ENCODE measurements around the gene PCNP.

The PCNP gene

DNA sequence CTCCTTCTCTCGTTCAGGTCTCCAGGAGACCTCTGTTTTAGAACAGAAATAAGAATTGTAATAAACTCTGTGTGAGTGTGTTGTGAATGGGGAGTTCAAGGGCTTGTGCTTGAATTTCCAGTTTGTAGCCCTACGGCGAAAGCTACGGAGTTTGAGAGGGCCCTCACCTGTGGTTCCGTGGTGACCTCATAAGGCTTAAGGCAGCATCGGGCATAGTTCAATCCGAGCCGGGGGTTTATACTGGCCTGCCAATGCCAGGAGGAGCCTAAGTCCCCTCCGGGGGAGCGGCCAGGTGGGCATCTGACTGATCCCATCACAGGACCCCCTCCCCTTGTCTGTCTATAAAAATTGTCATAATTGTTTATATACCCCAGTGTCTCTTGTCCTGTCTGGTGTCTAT, 59.2 kb downstream of the PCNP start:
- no peak for DNase-seq
- TF ChIP-seq GATA1 (IDR thresholded peaks at IDR 0.05; ENCODE audit: low read depth, low read length): no peak
- no peak for TF ChIP-seq POLR2A (IDR thresholded peaks at IDR 0.05; ENCODE audit: low read length)

DNA sequence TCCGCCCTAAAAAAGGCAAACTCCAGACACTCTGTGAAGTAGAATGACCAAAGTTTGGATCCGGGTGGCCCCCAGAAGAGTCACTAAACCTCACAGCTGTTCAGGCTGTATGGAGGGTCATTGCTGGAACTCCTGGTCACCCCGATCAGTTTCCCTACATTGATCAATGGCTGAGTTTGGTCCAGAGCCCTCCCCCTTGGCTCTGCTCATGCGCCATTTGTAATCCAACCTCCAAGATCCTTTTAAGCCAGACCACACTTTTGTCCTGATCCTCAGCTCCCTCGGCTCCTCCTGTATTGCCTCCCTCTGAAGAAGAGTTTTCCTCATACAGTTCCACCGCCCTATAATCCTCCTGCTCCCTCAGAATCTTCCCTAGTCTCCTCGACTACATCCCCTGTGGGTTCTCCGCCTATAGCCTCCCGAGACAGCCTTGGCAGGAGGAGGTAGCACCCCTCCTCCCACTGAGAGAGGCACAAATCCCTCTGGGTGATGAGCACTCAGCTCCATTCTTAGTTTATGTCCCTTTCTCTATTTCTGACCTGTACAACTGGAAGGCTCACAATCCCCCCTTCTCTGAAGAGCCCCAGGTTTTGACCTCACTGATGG, 60.7 kb downstream of the PCNP start:
- TF ChIP-seq POLR2A (IDR thresholded peaks at IDR 0.05; ENCODE audit: low read length): no peak
- TF ChIP-seq GATA1 (IDR thresholded peaks at IDR 0.05; ENCODE audit: low read depth, low read length): no peak

DNA sequence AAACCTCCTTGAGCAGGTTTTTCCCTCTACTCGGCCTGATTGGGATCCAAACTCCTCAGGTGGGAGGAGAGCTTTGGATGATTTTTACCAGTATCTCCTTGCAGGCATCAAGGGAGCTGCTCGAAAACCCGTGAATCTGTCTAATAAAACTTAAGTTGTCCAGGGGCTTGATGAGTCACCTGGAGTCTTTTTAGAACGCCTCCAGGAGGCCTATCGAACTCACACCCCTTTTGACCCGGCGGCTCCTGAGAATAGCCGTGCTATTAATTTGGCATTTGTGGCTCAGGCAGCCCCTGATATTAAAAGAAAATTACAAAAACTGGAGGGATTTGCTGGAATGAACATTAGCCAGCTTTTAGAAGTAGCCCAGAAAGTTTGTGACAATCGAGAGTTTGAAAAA, 61.4 kb downstream of the PCNP start:
- no peak for DNase-seq
- TF ChIP-seq GATA1 (IDR thresholded peaks at IDR 0.05; ENCODE audit: low read depth, low read length): no peak
- TF ChIP-seq POLR2A (IDR thresholded peaks at IDR 0.05; ENCODE audit: low read length): no peak

More for the DNA sequence above, 60.7 kb downstream of the PCNP start:
- no peak for DNase-seq

DNA sequence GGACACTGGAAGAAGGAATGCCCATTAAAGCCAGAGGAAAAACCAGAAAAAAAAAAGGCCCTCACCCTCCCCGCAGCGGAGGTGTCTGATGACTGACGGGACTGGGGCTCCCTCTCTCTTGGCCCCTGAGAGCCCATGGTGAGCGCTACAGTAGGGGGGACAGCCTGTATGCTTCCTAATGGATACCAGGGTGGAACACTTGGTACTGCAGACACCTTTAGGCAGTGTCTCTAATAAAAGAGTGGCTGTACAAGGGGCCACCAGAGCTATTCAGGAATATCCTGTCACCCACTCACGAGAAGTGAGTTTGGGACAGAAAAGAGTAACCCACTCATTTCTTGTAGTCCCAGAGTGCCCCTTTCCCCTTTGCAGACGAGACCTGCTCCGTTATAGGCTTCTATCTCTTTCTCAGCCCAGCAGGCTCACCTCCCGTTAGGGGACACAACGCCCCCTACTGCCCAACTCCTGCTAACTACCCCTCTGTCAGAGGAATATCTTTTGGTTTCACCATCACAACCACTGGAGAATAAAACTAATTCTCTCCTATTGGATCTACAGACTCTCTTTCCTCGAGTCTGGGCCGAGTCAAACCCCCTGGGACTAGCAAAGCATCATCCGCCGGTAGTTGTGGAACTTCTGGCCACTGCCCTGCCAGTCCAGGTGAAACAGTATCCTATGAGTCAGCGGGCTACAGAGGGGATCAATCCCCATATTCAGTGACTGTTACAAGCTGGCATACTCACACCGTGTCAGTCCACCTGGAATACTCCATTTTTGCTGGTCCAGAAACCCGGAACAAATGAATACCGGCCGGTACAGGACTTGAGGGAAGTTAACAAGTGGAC, 62.2 kb downstream of the PCNP start:
- DNase-seq: peak; percentile 72 to 80
- TF ChIP-seq GATA1 (IDR thresholded peaks at IDR 0.05; ENCODE audit: low read depth, low read length) (no peak), POLR2A (IDR thresholded peaks at IDR 0.05; ENCODE audit: low read length) (no peak)

DNA sequence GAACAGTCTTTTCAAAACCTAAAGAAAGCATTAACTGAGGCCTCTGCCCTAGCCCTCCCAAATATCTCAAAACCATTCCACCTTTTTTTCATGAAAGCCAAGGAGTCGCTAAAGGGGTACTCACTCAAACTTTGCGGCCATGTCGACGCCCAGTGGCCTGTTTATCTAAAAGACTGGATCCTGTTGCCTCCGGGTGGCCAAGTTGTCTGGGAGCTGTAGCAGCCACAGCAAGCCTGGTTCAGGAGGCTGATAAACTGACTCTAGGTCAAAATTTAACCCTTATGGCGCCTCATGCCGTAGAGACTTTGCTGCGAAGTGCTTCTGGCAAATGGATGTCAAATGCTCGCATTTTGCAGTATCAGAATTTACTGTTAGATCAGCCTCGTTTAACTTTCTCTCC, 63.5 kb downstream of the PCNP start:
- DNase-seq: peak in 1 of 2 experiments; percentile 37
- TF ChIP-seq POLR2A (IDR thresholded peaks at IDR 0.05; ENCODE audit: low read length): no peak
- no peak for TF ChIP-seq GATA1 (IDR thresholded peaks at IDR 0.05; ENCODE audit: low read depth, low read length)

DNA sequence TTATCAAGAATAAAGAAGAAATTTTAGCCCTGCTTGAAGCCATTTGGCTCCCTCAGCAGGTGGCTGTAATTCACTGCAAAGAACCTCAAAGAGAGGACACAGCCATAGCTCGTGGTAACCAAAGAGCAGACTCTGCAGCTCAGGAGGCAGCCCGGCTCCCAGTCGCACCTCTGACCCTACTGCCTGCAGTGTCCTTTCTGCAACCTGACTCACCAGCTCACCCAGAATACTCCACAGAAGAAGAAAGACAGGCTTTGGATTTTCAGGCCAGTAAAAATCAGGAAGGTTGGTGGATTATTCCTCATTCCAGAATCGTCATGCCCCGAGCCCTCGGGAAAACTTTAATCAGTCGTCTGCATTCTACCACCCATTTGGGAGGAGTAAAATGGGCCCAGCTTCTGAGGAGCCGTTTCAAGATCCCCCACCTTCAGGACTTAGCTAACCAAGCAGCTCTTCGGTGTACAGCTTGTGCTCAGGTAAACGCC, 64.3 kb downstream of the PCNP start:
- no peak for DNase-seq
- TF ChIP-seq POLR2A (IDR thresholded peaks at IDR 0.05; ENCODE audit: low read length): no peak
- TF ChIP-seq GATA1 (IDR thresholded peaks at IDR 0.05; ENCODE audit: low read depth, low read length): no peak

DNA sequence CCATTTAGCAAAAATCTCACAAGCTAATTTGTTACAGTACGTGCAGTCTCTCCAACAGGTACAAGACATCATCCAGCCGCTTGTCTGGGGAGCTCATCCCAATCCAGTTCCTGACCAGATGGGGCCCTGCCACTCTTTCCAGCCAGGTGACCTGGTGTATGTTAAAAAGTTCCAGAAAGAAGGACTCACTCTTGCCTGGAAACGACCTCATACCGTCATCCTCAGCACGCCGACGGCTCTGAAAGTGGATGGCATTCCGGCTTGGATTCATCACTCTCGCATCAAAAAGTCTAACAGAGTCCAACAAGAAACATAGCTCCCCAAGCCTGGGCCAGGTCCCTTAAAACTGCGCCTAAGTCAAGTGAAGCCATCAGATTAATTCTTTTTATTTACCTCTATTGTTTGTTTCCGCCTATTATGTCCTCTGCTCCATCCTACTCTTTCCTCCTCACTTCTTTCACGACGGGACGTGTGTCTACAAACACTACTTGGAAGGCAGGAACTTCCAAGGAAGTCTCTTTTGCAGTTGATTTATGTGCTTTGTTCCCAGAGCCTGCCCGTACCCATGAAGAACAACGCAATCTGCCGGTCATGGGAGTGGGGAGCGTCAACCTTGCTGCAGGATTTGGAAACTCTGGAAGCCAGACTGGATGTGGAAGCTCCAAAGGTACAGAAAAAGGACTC, 65.4 kb downstream of the PCNP start:
- TF ChIP-seq POLR2A (IDR thresholded peaks at IDR 0.05; ENCODE audit: low read length): no peak
- no peak for TF ChIP-seq GATA1 (IDR thresholded peaks at IDR 0.05; ENCODE audit: low read depth, low read length)
- DNase-seq: no peak

DNA sequence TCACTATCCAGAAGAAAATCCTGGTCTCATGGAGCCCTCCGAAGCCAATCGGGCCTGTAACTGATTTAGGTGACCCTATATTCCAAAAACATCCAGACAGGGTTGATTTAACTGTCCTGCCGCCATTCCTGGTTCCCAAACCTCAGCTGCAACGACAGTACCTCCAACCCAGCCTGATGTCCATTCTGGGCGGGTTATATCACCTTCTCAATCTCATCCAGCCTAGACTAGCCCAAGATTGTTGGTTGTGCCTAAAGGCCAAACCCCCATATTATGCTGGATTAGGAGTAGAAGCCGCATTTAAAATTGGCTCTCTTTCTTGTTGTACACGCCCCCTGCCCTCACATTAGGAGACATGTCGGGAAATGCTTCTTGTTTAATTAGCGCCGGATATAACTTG, 66.3 kb downstream of the PCNP start:
- no peak for DNase-seq
- TF ChIP-seq POLR2A (IDR thresholded peaks at IDR 0.05; ENCODE audit: low read length) (no peak), GATA1 (IDR thresholded peaks at IDR 0.05; ENCODE audit: low read depth, low read length) (no peak)

DNA sequence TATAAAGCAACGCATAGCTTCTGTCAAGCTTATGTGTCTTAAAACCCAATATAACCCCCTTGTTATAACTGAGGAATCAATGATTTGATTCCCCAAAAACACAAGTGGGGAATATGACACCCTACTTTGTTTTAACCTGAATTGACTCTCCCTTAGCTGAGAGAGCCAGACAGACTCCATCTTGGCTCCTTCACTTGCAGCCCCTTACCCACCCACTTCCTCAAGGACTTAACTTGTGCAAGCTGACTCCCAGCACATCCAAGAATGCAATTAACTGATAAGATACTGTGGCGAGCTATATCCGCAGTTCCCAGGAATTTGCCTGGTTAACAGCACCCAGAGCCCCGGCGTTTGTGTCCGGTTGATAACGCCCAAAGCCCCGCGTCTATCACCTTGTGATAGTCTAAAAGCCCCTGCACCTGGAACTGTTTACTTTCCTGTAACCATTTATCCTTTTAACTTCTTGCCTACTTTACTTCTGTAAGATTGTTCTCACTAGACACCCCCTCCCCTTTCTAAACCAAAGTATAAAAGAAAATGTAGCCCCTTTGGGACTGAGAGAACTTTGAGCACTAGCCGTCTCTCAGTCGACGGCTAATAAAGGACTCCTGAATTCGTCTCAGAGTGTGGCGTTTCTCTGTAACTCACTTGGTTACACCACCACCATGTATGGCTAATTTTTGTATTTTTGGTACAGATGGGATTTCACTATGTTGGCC, 67.6 kb downstream of the PCNP start:
- DNase-seq: peak; percentile 2 to 4

DNA sequence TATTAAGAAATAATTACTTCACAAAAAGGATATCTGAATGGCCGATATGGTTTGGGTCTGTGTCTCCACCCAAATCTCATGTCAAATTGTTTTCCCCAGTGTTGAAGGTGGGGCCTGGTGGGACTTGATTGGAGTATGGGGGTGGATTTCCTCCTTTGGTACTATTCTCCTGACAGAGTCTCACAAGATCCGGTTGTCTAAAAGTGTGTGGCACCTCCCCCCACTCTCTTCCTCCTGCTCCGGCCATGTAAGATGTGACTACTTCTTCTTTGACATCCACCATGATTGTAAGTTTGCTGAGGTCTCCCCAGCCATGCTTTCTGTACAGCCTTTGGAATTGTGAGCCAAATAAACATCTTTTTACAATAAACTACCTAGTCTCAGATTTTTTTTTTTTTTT, 68.5 kb downstream of the PCNP start:
- TF ChIP-seq POLR2A (IDR thresholded peaks at IDR 0.05; ENCODE audit: low read length): no peak
- TF ChIP-seq GATA1 (IDR thresholded peaks at IDR 0.05; ENCODE audit: low read depth, low read length): no peak
- no peak for DNase-seq

DNA sequence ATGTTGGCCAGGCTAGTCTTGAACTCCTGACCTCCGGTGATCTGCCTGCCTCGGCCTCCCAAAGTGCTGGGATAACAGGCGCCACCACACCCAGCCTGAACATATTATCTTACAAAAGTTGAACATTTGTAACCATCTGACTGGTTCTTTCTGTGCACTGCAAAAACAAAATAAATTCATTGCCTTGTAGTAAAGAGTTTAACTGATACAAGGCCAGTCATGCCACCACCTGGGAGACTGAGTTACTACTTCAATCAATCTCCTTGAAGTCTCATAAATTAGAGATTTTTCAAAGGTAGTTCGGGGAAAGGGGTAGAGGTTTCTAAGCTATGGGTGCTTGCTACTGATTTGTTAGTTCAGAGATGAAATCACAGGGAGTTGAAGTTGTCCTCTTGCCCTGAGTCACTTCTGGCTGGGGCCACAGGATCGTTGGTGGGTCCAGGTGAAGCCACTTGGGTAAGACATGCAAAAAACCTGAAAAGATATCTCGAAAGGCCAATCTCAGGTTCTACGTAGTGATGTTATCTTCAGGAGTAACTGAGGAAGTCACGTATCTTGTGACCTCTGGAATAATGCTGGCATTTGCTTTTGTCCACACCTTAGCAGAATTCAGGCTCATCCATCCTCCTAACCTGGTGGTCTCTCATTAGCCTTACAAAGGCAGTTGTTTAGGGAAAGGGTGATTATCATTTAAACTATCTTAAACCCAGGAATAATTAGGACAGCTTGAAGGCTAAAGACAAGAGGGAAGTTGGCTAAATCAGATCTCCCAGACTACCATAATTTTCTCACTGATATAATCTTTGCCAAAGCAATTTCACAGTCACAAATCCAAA, 69.2 kb downstream of the PCNP start:
- DNase-seq: no peak
- no peak for TF ChIP-seq POLR2A (IDR thresholded peaks at IDR 0.05; ENCODE audit: low read length)
- no peak for TF ChIP-seq GATA1 (IDR thresholded peaks at IDR 0.05; ENCODE audit: low read depth, low read length)
